PC-9 (cell line): ENCODE results near the gene GPX4. TPM values are rescaled to one million over a fixed set of nuclear protein-coding genes. Genes with fewer than 3 reads are reported as not detected.

ENCODE experiments used
- BruUV-seq: library from RNA; stranded (reverse); fragments of 400-500 nt; replicated peaks from 2 replicates; lab custom pipeline; 2021; lab: Mats Ljungman, UMichigan
- CTCF ChIA-PET: fragments of 300-600 bp; sonication (Branson Sonifier 250); formaldehyde crosslinking; loops from one replicate; lab custom pipeline; 2022; ENCODE audit warnings: antibody characterized with exemption; lab: Charles Lee
- POLR2A ChIA-PET: fragments of 300-600 bp; sonication (Branson Sonifier 250); formaldehyde crosslinking; loops from one replicate; lab custom pipeline; 2022; ENCODE audit warnings: antibody characterized with exemption; ENCODE audit not compliant: unreplicated experiment; lab: Charles Lee
- DNase-seq, 2 experiments: peaks; one replicate each; pipeline versions ENCODE4 v3.0.0 to v3.0.0-alpha.2; 2015 to 2022; ENCODE audit warnings: mixed read lengths in 1 of 2
- H2AFZ ChIP-seq: fragments of 200-600 bp; sonication (generic); 2 replicates; pipeline ENCODE4 v1.8.1; 2017; ENCODE audit warnings: antibody characterized with exemption
- H3F3A ChIP-seq: fragments of 200-600 bp; sonication (generic); 2 replicates; pipeline ENCODE4 v1.8.1; 2017; ENCODE audit warnings: antibody characterized with exemption, mild to moderate bottlenecking, low read depth; ENCODE audit not compliant: insufficient read depth
- H3K27ac ChIP-seq: fragments of 200-600 bp; sonication (generic); 2 replicates; pipeline ENCODE4 v1.6.1; 2016; ENCODE audit warnings: mixed run types
- H3K27me3 ChIP-seq: fragments of 200-600 bp; sonication (generic); 2 replicates; pipeline ENCODE4 v1.6.1; 2016; ENCODE audit warnings: low read depth, mixed run types; ENCODE audit not compliant: insufficient read depth
- H3K36me3 ChIP-seq: fragments of 200-600 bp; sonication (generic); 2 replicates; pipeline ENCODE4 v1.6.1; 2016; ENCODE audit warnings: low read depth, mixed run types
- H3K4me1 ChIP-seq: fragments of 200-600 bp; sonication (generic); replicated peaks from 2 replicates; pipeline ENCODE4 v1.6.1; 2016; ENCODE audit warnings: mixed run types; ENCODE audit not compliant: insufficient read depth
- H3K4me2 ChIP-seq: fragments of 200-600 bp; sonication (generic); 2 replicates; pipeline ENCODE4 v1.6.1; 2017; ENCODE audit warnings: mixed run types
- H3K4me3 ChIP-seq: fragments of 200-600 bp; sonication (generic); 2 replicates; pipeline ENCODE4 v1.6.1; 2016; ENCODE audit warnings: mixed run types
- H3K79me2 ChIP-seq: fragments of 200-600 bp; sonication (generic); 2 replicates; pipeline ENCODE4 v1.6.1; 2017; ENCODE audit warnings: low read depth, mixed run types
- H3K9me2 ChIP-seq: fragments of 200-600 bp; sonication (generic); 2 replicates; pipeline ENCODE4 v1.8.1; 2017; ENCODE audit warnings: mild to moderate bottlenecking; ENCODE audit not compliant: insufficient read depth
- H3K9me3 ChIP-seq: fragments of 200-600 bp; sonication (generic); 2 replicates; pipeline ENCODE4 v1.8.1; 2016; ENCODE audit warnings: low read depth; ENCODE audit not compliant: insufficient read depth
- H4K20me1 ChIP-seq: fragments of 200-600 bp; sonication (generic); 2 replicates; pipeline ENCODE4 v1.8.1; 2017; ENCODE audit not compliant: insufficient read depth
- EZH2 ChIP-seq: fragments of 200-600 bp; sonication (generic); IDR thresholded peaks from 2 replicates; pipeline ENCODE4 v1.8.0; 2017; ENCODE audit warnings: antibody characterized with exemption, low read depth
- intact Hi-C: fragments of 100-400 bp; cut with micrococcal nuclease; formaldehyde crosslinking; loops from one replicate; pipeline ENCODE4 v1.10.0; 2022; ENCODE audit not compliant: unreplicated experiment
- total RNA-seq: library from RNA; stranded (reverse); gene quantifications from 2 replicates; pipeline ENCODE4 v1.2.3, GENCODE V29; 2021
- TF ChIP-seq, protein P1 (sequence below): fragments of 200-600 bp; sonication (generic); conservative IDR thresholded peaks from 2 replicates; pipeline ENCODE4 v1.6.1; 2017; ENCODE audit warnings: mixed run types, antibody characterized with exemption, mild to moderate bottlenecking, moderate library complexity

Gene GPX4
- total RNA-seq, 1 experiment from 2014 or later: 465 TPM

DNA sequence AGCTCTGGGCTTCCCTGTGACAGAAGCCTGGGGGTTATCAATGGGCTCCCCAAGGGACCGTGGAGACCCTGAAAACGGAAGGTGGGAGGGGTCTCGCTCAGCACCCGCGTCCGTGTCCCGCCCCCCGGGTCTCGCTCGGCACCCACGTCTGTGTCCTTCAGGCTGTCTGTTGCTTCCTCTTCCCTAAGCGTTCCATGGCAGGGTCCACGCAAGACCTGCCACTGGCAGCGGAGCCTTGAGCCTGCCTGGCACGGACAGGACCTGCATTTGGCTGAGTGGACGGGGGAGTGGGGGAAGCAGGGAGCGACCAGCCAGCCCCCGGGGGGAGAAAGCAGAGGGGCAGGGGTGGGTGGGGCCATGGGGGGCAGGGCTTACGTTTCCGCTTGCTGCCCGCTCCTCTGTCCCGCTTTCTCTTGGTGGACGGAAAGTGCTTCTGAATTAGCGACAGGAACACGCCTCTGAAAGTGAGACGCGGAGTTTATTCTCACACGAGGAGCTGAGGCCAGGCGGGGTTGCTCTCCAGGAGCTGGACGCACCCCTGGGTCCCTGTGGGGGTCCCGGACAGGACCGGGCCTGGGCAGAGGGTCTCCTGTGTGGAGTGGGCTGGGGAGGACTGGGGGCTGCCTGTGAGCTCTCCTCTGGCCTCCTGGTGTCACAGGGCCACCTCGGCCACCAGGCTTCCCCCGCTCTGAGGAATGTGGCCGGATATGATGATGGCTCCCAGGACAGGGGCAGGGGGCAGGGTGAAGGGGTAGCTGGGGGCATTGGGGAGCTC lies 12.0 kb downstream of the GPX4 start:
- POLR2A ChIA-PET: no interaction called here
- CTCF ChIA-PET: no interaction called here
- no TSS peak for BruUV-seq

DNA sequence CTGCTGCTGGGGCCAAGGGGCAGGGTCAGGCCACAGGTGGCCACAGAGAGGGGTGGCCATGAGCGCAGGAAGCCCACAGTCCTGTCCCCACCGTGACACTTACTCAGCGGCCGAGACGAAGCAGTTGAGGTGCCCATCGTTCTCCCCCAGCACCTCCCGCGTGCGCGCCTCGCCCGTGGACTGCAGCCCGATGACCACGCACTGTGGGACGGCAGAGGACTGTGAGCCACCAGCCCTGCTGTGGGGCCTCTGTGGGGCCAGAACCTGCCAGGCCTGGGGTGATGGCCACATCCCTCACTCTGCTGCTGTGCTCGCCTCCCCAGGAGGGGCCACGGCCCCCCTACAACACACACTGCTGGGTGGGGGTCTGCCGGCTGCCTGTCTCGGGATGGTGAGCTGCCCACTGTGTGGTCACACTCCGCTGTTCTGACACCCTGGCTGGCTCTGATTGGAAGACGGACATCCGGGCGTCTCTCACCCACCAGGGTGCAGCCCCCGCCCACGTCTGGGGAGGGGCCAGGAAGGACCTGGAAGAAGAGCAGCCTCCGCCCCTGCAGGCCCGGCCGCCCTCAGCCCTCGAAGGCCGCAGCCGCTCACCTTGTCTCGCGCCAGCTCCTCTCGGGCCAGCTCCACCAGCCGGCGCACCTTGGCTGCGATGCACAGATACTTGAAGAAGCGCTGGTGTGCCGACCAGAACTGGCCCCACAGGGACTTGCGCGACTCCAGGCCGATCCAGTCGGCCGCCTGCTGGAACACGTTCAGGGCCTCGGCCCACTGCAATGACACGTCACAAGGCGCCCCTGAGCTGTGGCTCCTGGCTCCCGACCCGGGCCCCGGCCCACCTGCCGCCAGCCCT lies 13.2 kb downstream of the GPX4 start:
- Histone ChIP-seq H3K9me2 (no peaks in the 10 kb centered on the region), H4K20me1 (peaks cover 14% of the 10 kb centered on the region; the same call in 1 of the 2 replicates), H3F3A (peaks cover 61% of the 10 kb centered on the region; the same call in 1 of the 2 replicates), H2AFZ (no peak overlapping the region), H3K27ac (no peak overlapping the region), H3K27me3 (no peaks in the 10 kb centered on the region), H3K79me2 (no peaks in the 10 kb centered on the region), H3K4me1 (peaks cover 5% of the 10 kb centered on the region; the same call in 1 of the 2 replicates), H3K36me3 (peaks cover 3% of the 10 kb centered on the region; the same call in 1 of the 2 replicates), H3K9me3 (no peaks in the 10 kb centered on the region), H3K4me2 (no peak overlapping the region), H3K4me3 (no peak overlapping the region)
- no peak for DNase-seq
- POLR2A ChIA-PET: no interaction called here
- CTCF ChIA-PET: no interaction called here
- intact Hi-C loops: no loop called here
- no TSS peak for BruUV-seq
- no peak for TF ChIP-seq EZH2
- TF ChIP-seq, protein P1, sequence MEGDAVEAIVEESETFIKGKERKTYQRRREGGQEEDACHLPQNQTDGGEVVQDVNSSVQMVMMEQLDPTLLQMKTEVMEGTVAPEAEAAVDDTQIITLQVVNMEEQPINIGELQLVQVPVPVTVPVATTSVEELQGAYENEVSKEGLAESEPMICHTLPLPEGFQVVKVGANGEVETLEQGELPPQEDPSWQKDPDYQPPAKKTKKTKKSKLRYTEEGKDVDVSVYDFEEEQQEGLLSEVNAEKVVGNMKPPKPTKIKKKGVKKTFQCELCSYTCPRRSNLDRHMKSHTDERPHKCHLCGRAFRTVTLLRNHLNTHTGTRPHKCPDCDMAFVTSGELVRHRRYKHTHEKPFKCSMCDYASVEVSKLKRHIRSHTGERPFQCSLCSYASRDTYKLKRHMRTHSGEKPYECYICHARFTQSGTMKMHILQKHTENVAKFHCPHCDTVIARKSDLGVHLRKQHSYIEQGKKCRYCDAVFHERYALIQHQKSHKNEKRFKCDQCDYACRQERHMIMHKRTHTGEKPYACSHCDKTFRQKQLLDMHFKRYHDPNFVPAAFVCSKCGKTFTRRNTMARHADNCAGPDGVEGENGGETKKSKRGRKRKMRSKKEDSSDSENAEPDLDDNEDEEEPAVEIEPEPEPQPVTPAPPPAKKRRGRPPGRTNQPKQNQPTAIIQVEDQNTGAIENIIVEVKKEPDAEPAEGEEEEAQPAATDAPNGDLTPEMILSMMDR: no peak

More for the DNA sequence above, 12.0 kb downstream of the GPX4 start:
- H3K9me2 ChIP-seq: no peaks in the 10 kb centered on the region
- peaks cover 3% of the 10 kb centered on the region; the same call in 1 of the 2 replicates for H3K36me3 ChIP-seq
- no peaks in the 10 kb centered on the region for H3K79me2 ChIP-seq
- no peak for DNase-seq
- peaks cover 57% of the 10 kb centered on the region; the same call in 1 of the 2 replicates for H3F3A ChIP-seq
- no peaks in the 10 kb centered on the region for H3K27me3 ChIP-seq
- no peak overlapping the region for H3K4me3 ChIP-seq
- H4K20me1 ChIP-seq: peaks cover 14% of the 10 kb centered on the region; the same call in 1 of the 2 replicates
- no peaks in the 10 kb centered on the region for H3K9me3 ChIP-seq
- intact Hi-C loops: no loop called here
- H2AFZ ChIP-seq: no peak overlapping the region
- no peak overlapping the region for H3K4me2 ChIP-seq
- TF ChIP-seq EZH2: no peak
- TF ChIP-seq, protein P1: no peak
- peaks cover 5% of the 10 kb centered on the region; the same call in 1 of the 2 replicates for H3K4me1 ChIP-seq
- no peak overlapping the region for H3K27ac ChIP-seq

- no TSS peak for BruUV-seq
- Histone ChIP-seq H2AFZ (no peak overlapping the region), H3K27me3 (no peaks in the 10 kb centered on the region), H3K27ac (no peak overlapping the region), H4K20me1 (peaks cover 15% of the 10 kb centered on the region), H3K79me2 (no peaks in the 10 kb centered on the region), H3K9me3 (no peaks in the 10 kb centered on the region), H3F3A (peaks cover 58% of the 10 kb centered on the region; the same call in 1 of the 2 replicates), H3K9me2 (no peaks in the 10 kb centered on the region), H3K4me2 (no peak overlapping the region), H3K36me3 (peaks cover 4% of the 10 kb centered on the region; the same call in 1 of the 2 replicates), H3K4me1 (peaks cover 5% of the 10 kb centered on the region; the same call in 1 of the 2 replicates), H3K4me3 (no peak overlapping the region)
- intact Hi-C loops: no loop called here
- ChIA-PET POLR2A (no interaction called here), CTCF (no interaction called here)
- DNase-seq: no peak
- TF ChIP-seq, protein P1: no peak
- no peak for TF ChIP-seq EZH2
Observed at GRCh38 chr19:1117654-1118053, 13.9 kb downstream of the GPX4 start.
